SU-DHL-6 (cell line): ENCODE measurements around the gene NUDT7.

Experiments used
- CTCF ChIP-seq: fragments of 200-600 bp; sonication (generic); IDR thresholded peaks from one replicate; pipeline ENCODE4 v1.5.1; 2017; ENCODE audit warnings: antibody characterized with exemption, mild to moderate bottlenecking, low read length, moderate library complexity; ENCODE audit not compliant: insufficient read depth, poor library complexity, severe bottlenecking
- EZH2phosphoT487 ChIP-seq: fragments of 200-600 bp; sonication (generic), shearing (Covaris generic); conservative IDR thresholded peaks from 2 replicates; pipeline ENCODE4 v1.6.1; 2018; ENCODE audit warnings: mild to moderate bottlenecking, antibody characterized with exemption, low read length, moderate library complexity, mixed read lengths

DNA sequence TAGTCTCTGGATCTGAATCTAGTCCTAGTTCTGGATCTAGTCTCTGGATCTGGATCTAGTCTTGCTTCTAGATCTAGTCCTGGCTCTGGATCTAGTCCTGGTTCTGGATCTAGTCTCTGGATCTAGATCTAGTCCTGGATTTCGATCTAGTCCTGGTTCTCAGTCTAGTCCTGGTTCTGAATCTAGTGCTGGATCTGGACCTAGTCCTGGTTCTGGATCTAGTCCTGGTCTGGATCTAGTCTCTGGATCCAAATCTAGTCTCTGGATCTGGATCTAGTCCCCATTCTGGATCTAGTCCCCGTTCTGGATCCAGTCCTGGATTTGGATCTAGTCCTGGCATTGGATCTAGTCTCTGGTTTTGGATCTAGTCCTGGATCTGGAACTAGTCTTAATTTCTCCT is 36.2 kb downstream of the NUDT7 start:
- TF ChIP-seq CTCF = no peak
- TF ChIP-seq EZH2phosphoT487 = no peak
